ENCODE results near the gene PLXNC1.

Gene PLXNC1

DNA sequence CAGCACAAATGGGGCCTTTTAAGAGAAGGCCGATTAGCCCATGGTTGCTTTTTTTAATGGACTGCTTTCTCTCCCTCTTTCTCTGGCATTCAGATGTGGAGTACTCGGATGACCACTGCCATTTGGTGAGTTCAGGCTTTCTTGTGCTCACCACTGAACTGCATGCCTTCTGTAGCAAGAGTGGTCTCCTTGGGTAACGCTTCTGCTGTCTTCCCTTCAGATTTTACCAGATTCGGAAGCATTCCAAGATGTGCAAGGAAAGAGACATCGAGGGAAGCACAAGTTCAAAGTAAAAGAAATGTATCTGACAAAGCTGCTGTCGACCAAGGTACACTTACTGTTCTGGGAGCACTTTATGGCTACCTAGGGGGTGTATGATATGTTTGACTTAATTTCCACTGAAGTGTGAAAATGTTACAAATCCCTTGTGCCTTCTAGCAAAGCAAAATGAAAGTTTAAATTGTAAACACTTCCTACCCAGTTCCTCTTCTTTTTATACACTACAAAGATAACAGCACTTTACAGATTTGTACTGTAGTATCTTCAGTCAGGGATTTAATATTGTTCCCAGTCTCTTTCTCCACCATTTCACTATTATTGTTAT is 148.8 kb downstream of the PLXNC1 start:
- no peaks in the 10 kb centered on the region for H4K20me1 ChIP-seq (ENCODE audit: insufficient read depth)
- no peaks in the 10 kb centered on the region for H3K79me2 ChIP-seq (ENCODE audit: insufficient read depth, low read depth)
- no peak overlapping the region for H3K9ac ChIP-seq
- no peak overlapping the region for H2AFZ ChIP-seq (ENCODE audit: low read depth)
- H3K27me3 ChIP-seq (ENCODE audit: insufficient read depth, low read depth) = no peaks in the 10 kb centered on the region
- no peak overlapping the region for H3K4me3 ChIP-seq (IDR thresholded peaks at IDR 0.05; ENCODE audit: insufficient read depth, low read depth, low read length)
- no peaks in the 10 kb centered on the region for H3K4me1 ChIP-seq (ENCODE audit: low read depth, poor library complexity, severe bottlenecking)
- TF ChIP-seq, protein P1, sequence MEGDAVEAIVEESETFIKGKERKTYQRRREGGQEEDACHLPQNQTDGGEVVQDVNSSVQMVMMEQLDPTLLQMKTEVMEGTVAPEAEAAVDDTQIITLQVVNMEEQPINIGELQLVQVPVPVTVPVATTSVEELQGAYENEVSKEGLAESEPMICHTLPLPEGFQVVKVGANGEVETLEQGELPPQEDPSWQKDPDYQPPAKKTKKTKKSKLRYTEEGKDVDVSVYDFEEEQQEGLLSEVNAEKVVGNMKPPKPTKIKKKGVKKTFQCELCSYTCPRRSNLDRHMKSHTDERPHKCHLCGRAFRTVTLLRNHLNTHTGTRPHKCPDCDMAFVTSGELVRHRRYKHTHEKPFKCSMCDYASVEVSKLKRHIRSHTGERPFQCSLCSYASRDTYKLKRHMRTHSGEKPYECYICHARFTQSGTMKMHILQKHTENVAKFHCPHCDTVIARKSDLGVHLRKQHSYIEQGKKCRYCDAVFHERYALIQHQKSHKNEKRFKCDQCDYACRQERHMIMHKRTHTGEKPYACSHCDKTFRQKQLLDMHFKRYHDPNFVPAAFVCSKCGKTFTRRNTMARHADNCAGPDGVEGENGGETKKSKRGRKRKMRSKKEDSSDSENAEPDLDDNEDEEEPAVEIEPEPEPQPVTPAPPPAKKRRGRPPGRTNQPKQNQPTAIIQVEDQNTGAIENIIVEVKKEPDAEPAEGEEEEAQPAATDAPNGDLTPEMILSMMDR (conservative IDR thresholded peaks at IDR 0.05; ENCODE audit: low read depth, low read length) = no peak
- no peaks in the 10 kb centered on the region for H3K36me3 ChIP-seq (ENCODE audit: insufficient read depth)
- H3K4me2 ChIP-seq = no peak overlapping the region
- no peak overlapping the region for H3K27ac ChIP-seq

DNA sequence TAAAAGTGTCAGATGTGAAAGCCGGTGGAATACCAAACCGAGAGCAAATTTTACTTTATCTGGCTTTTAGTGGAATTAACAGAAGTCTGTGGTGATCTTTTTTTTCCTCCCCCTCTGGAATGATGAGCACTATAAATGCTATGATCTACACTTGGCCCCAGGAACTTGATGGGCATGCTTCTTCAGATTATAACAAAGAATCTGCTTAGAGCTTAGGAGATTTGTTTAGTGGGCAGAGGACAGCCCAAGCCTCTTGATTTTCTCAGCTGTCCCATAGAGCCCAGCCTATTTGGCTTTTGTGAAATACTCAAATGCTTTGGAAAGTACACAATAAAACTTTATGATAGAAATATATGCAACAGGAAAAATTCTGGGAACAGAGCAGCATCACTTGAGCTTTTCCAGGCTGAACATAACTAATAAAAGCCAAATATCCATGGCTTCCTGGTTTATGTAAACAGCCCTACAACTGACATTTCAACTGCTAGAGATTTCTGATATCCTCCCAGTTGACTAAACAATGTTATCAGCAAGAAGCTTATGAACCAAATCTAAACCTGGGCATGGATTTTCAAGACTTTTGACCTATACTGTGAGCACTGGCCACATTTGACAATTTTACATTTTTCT is 149.6 kb downstream of the PLXNC1 start:
- Histone ChIP-seq H3K79me2 (ENCODE audit: insufficient read depth, low read depth) (no peaks in the 10 kb centered on the region), H4K20me1 (ENCODE audit: insufficient read depth) (no peaks in the 10 kb centered on the region), H3K4me1 (ENCODE audit: low read depth, poor library complexity, severe bottlenecking) (no peaks in the 10 kb centered on the region), H3K4me2 (no peak overlapping the region), H3K27ac (no peak overlapping the region), H3K4me3 (IDR thresholded peaks at IDR 0.05; ENCODE audit: insufficient read depth, low read depth, low read length) (no peak overlapping the region), H3K27me3 (ENCODE audit: insufficient read depth, low read depth) (no peaks in the 10 kb centered on the region), H3K36me3 (ENCODE audit: insufficient read depth) (no peaks in the 10 kb centered on the region), H2AFZ (ENCODE audit: low read depth) (no peak overlapping the region), H3K9ac (no peak overlapping the region)
- TF ChIP-seq, protein P1 (conservative IDR thresholded peaks at IDR 0.05; ENCODE audit: low read depth, low read length) = no peak

DNA sequence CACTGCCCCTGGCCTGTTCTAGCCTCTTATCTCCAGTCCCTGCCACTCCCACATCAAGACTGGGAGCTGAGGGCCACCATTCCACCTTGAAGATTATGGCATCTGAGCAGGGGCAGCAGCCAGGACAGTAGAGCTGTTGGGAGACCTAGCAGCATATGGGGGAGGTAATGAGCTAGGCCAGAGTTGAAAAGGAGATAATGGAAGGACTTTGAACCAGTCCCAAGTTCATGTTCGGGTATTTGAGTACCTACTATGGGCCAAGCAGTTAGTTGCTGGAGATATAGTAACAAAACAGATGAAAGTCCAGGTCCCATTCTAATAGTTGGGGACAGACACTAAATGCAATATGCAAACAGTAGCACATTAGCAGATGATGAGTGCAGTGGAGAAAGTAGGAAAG is 151.5 kb downstream of the PLXNC1 start:
- Histone ChIP-seq H3K4me2 (no peak overlapping the region), H3K4me3 (IDR thresholded peaks at IDR 0.05; ENCODE audit: insufficient read depth, low read depth, low read length) (no peak overlapping the region), H3K36me3 (ENCODE audit: insufficient read depth) (no peaks in the 10 kb centered on the region), H3K4me1 (ENCODE audit: low read depth, poor library complexity, severe bottlenecking) (peaks cover 1% of the 10 kb centered on the region), H3K9ac (no peak overlapping the region), H3K27ac (no peak overlapping the region), H2AFZ (ENCODE audit: low read depth) (no peak overlapping the region), H3K79me2 (ENCODE audit: insufficient read depth, low read depth) (no peaks in the 10 kb centered on the region), H3K27me3 (ENCODE audit: insufficient read depth, low read depth) (no peaks in the 10 kb centered on the region), H4K20me1 (ENCODE audit: insufficient read depth) (no peaks in the 10 kb centered on the region)
- TF ChIP-seq, protein P1 (conservative IDR thresholded peaks at IDR 0.05; ENCODE audit: low read depth, low read length) = no peak

DNA sequence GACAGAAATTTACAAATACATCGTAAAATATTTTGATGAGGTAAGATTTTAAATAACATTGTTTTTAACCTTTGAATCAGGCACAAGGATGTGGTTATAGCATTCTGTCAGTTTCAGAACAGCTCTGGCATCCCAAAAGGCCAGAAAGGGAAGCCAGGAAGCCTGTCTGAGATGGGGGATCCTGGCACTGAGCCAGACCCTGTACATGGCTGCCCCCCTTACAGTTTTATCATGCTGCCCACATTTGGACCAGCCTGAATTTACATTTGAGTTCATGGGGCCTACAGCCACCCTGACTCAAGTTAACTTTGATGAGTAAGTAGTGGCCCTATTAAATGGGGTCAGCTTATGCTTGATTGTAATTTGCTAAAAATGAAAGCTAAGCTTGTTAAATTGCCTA is 155.6 kb downstream of the PLXNC1 start:
- no peaks in the 10 kb centered on the region for H3K27me3 ChIP-seq (ENCODE audit: insufficient read depth, low read depth)
- H4K20me1 ChIP-seq (ENCODE audit: insufficient read depth) = no peaks in the 10 kb centered on the region
- no peak overlapping the region for H2AFZ ChIP-seq (ENCODE audit: low read depth)
- H3K4me2 ChIP-seq = no peak overlapping the region
- no peak overlapping the region for H3K9ac ChIP-seq
- H3K4me1 ChIP-seq (ENCODE audit: low read depth, poor library complexity, severe bottlenecking) = peaks cover 24% of the 10 kb centered on the region
- H3K36me3 ChIP-seq (ENCODE audit: insufficient read depth) = no peaks in the 10 kb centered on the region
- no peak overlapping the region for H3K27ac ChIP-seq
- H3K4me3 ChIP-seq (IDR thresholded peaks at IDR 0.05; ENCODE audit: insufficient read depth, low read depth, low read length) = no peak overlapping the region
- H3K79me2 ChIP-seq (ENCODE audit: insufficient read depth, low read depth) = no peaks in the 10 kb centered on the region
- TF ChIP-seq, protein P1 (conservative IDR thresholded peaks at IDR 0.05; ENCODE audit: low read depth, low read length) = no peak
